Parathyroid adenoma (tissue), 2 donors: ENCODE measurements around the gene PDZRN3.

Experiments used
- H2AFZ ChIP-seq: fragments of 300-600 bp; sonication (generic); one replicate; pipeline ENCODE4 v1.7.0; 2017; ENCODE audit warnings: antibody characterized with exemption, mild to moderate bottlenecking
- H3K27ac ChIP-seq: fragments of 300-600 bp; sonication (generic); one replicate; pipeline ENCODE4 v1.7.0; 2017
- H3K27me3 ChIP-seq: fragments of 300-600 bp; sonication (generic); one replicate; pipeline ENCODE4 v1.7.0; 2017; ENCODE audit warnings: low read length; ENCODE audit not compliant: control insufficient read depth, insufficient read depth
- H3K36me3 ChIP-seq: fragments of 300-600 bp; sonication (generic); one replicate; pipeline ENCODE4 v1.7.0; 2017; ENCODE audit warnings: low read length; ENCODE audit not compliant: control insufficient read depth, insufficient read depth
- H3K4me1 ChIP-seq: fragments of 300-600 bp; sonication (generic); one replicate; pipeline ENCODE4 v1.7.0; 2017; ENCODE audit warnings: control low read depth
- H3K4me2 ChIP-seq: fragments of 300-600 bp; sonication (generic); one replicate; pipeline ENCODE4 v1.7.0; 2017; ENCODE audit warnings: low read length
- H3K4me3 ChIP-seq: fragments of 300-600 bp; sonication (generic); one replicate; pipeline ENCODE4 v1.7.0; 2017; ENCODE audit warnings: low read depth, low read length
- H3K79me2 ChIP-seq: fragments of 300-600 bp; sonication (generic); one replicate; pipeline ENCODE4 v1.7.0; 2017; ENCODE audit warnings: control low read depth
- H3K9ac ChIP-seq: fragments of 300-600 bp; sonication (generic); one replicate; pipeline ENCODE4 v1.7.0; 2017; ENCODE audit warnings: mild to moderate bottlenecking
- H3K9me3 ChIP-seq: fragments of 300-600 bp; sonication (generic); one replicate; pipeline ENCODE4 v1.7.0; 2017; ENCODE audit warnings: low read length; ENCODE audit not compliant: control insufficient read depth
- CTCF ChIP-seq: fragments of 300-600 bp; sonication (generic); IDR thresholded peaks from one replicate; pipeline ENCODE4 v1.7.0; 2017; ENCODE audit warnings: antibody characterized with exemption, mild to moderate bottlenecking
- donor health status: primary hyperparathyroidism.

PDZRN3 gene

GRCh38 chr3:73601011-73601410 is 23.7 kb downstream of the PDZRN3 start:
- no peak overlapping the region for H3K27ac ChIP-seq

GRCh38 chr3:73600293-73600938 is 24.3 kb downstream of the PDZRN3 start:
- Histone ChIP-seq H3K27ac (no peak overlapping the region), H3K4me1 (no peaks in the 10 kb centered on the region)
- no peak for TF ChIP-seq CTCF

More at GRCh38 chr3:73601011-73601410, 23.7 kb downstream of the PDZRN3 start:
- H3K9ac ChIP-seq, result no peak overlapping the region
- no peak for TF ChIP-seq CTCF
- no peaks in the 10 kb centered on the region for H3K27me3 ChIP-seq
- H3K4me1 ChIP-seq, result no peaks in the 10 kb centered on the region
- no peaks in the 10 kb centered on the region for H3K36me3 ChIP-seq
- H3K4me2 ChIP-seq, result no peak overlapping the region
- H3K4me3 ChIP-seq, result no peak overlapping the region
- no peaks in the 10 kb centered on the region for H3K9me3 ChIP-seq
- H3K79me2 ChIP-seq, result no peaks in the 10 kb centered on the region
- no peak overlapping the region for H2AFZ ChIP-seq

GRCh38 chr3:73599605-73600004 is 25.1 kb downstream of the PDZRN3 start:
- Histone ChIP-seq H3K36me3 (no peaks in the 10 kb centered on the region), H3K4me2 (no peak overlapping the region), H3K4me3 (no peak overlapping the region), H3K27me3 (no peaks in the 10 kb centered on the region), H3K27ac (no peak overlapping the region), H3K4me1 (no peaks in the 10 kb centered on the region), H3K79me2 (no peaks in the 10 kb centered on the region), H3K9me3 (no peaks in the 10 kb centered on the region), H3K9ac (no peak overlapping the region), H2AFZ (no peak overlapping the region)
- no peak for TF ChIP-seq CTCF

More at GRCh38 chr3:73600293-73600938, 24.3 kb downstream of the PDZRN3 start:
- Histone ChIP-seq H3K27me3 (no peaks in the 10 kb centered on the region), H3K9ac (no peak overlapping the region), H3K36me3 (no peaks in the 10 kb centered on the region), H3K4me3 (no peak overlapping the region), H3K79me2 (no peaks in the 10 kb centered on the region), H3K4me2 (no peak overlapping the region), H3K9me3 (no peaks in the 10 kb centered on the region), H2AFZ (no peak overlapping the region)

- Histone ChIP-seq H3K9me3 (no peaks in the 10 kb centered on the region), H3K27me3 (no peaks in the 10 kb centered on the region), H2AFZ (no peak overlapping the region), H3K4me2 (no peak overlapping the region), H3K4me3 (no peak overlapping the region), H3K9ac (no peak overlapping the region), H3K79me2 (no peaks in the 10 kb centered on the region), H3K36me3 (no peaks in the 10 kb centered on the region), H3K4me1 (no peaks in the 10 kb centered on the region), H3K27ac (no peak overlapping the region)
- no peak for TF ChIP-seq CTCF
These were observed 27.3 kb downstream of the PDZRN3 start for GRCh38 chr3:73597476-73597875.
